Measurements from ENCODE around the gene ZFYVE9.

The ZFYVE9 gene

GRCh38 chr1:52259886-52260285, 118.0 kb downstream of the ZFYVE9 start:
- no peak for DNase-seq

GRCh38 chr1:52263153-52263910, 121.4 kb downstream of the ZFYVE9 start:
- no peak for DNase-seq

- no peak for DNase-seq
These were observed 122.7 kb downstream of the ZFYVE9 start for GRCh38 chr1:52264530-52265115.

GRCh38 chr1:52266507-52266906, 124.6 kb downstream of the ZFYVE9 start:
- no peak for DNase-seq

DNA sequence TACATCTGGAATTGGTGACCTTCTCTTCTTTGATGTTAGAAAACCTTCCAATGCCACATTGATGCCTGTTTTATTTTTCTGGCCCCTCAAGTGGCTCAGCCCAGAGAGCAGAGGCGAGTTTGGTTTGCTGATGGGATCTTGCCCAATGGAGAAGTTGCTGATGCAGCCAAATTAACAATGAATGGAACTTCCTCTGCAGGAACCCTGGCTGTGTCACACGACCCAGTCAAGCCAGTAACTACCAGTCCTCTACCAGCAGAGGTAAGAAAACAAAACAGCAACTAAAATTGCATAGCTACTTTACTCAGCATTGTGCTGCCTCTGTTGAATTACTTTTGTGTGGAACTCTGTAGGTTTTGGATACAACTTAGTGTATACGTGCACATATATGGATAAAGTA, 126.5 kb downstream of the ZFYVE9 start:
- DNase-seq, result no peak

GRCh38 chr1:52281518-52281917, 139.6 kb downstream of the ZFYVE9 start:
- no peak for DNase-seq

DNA sequence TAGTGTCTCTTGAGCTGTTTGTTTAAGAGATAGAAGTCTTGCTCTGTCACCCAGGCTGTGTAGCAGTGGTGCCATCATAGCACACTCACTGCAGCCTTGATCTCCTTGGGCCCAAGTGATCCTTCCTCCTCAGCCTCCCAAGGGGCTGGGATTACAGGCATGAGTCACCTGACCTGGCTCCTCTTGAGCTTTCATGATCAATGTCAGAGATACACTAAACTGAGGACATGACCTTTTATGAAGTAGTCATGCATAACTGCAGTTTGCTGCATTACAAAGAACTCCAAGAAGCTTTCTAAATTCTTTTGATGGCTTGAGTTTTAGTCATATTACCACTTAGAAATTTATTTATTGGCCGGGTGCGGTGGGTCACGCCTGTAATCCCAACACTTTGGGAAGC, 146.4 kb downstream of the ZFYVE9 start:
- no peak for DNase-seq

GRCh38 chr1:52294580-52294979, 152.7 kb downstream of the ZFYVE9 start:
- DNase-seq, result no peak

- no peak for DNase-seq
These were observed 154.5 kb downstream of the ZFYVE9 start for GRCh38 chr1:52296345-52296744.

- no peak for DNase-seq
These were observed 163.7 kb downstream of the ZFYVE9 start for GRCh38 chr1:52305417-52306226.

GRCh38 chr1:52306227-52307006, 164.5 kb downstream of the ZFYVE9 start:
- no peak for DNase-seq

DNA sequence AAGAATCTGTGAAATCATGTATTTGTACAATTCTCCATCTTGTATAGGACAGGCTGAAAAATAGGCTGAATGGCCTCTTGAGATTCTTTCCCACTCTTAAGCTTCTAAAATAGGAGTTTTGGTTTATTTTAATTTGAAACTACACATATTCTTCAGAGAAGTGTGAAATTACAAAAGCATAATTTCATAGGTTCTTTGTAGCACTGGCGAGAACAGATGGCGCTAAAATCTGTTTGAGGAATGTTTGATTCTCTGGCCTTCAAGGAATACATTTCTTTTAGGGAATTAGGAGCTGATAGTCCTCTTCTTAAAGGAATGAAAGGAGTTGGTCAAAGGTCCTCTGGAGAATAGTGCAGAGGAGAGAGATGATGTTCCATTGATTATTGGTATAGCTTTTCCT, 179.2 kb downstream of the ZFYVE9 start:
- DNase-seq, result no peak

- DNase-seq, result no peak
These were observed 181.8 kb downstream of the ZFYVE9 start for GRCh38 chr1:52323731-52324130.

DNA sequence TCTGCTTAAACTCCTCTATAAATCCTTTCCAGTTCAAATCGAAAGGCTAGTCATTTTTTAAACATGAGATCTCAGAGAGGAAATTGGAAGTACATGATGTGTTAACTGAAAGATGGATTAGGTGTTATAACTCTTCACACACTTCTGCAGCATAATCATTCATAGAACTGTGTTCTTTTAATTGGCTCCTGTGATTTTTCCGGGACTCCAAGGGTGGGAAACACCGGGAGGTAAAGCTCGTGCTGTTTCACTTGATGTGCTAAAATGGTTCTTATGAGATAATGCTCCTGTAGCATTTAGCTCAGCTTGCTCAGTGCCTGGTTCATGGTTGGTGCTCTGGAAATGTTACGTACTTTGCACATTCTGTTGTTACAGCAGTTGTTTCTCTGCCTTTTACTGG, 183.9 kb downstream of the ZFYVE9 start:
- DNase-seq, result no peak

DNA sequence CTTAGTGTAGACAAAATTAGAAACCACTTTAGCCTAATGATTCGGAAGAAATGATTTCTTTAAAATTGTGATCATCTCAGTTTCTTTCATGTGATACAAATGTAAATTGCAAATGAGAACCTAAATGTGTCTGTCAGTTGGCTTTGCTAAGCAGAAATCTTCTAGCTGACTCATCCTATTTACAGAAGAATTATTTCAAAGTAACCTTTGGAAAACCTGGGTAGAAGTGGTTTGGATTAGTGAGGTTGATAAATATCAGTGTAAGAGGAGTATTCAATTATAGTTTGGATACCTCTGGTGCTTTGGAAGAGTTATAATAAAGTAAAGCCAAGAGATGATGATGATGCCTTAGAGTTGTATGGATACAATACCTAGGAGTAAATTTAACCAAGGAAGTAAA, 186.7 kb downstream of the ZFYVE9 start:
- DNase-seq, result no peak

- no peak for DNase-seq
These were observed 190.5 kb downstream of the ZFYVE9 start for GRCh38 chr1:52332411-52332810.

- DNase-seq, result no peak
These were observed 193.1 kb downstream of the ZFYVE9 start for GRCh38 chr1:52334906-52335528.

GRCh38 chr1:52337439-52337838, 195.6 kb downstream of the ZFYVE9 start:
- DNase-seq, result no peak

DNA sequence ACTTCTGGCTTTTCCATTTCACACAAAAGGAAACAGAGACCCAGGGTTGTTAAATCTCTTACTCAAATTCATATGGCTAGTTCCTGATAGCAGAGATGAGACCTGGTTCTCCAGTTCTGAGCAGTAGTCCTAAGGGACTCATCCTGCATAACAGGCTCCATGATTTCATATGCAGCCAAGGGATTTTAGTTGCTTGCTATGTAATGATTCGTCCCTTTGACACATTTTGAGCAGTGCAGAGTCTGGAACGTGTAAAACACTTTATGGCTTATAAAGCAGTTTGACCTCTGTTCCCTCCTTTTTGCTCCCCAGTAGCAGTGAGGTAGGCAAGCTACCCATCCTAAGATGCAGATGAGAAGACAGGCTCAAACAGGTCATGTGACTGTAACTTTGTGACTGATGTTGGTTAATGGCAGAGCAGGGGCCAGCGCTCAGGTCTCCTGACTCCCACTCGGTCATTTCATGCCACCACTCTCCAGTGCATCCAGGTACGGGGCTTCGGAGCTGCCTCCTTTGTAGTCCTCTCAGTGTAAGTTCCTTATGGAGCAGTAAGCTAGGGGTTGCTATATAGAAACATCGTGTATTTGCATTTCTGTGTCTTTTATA, 199.9 kb downstream of the ZFYVE9 start:
- no peak for DNase-seq

DNA sequence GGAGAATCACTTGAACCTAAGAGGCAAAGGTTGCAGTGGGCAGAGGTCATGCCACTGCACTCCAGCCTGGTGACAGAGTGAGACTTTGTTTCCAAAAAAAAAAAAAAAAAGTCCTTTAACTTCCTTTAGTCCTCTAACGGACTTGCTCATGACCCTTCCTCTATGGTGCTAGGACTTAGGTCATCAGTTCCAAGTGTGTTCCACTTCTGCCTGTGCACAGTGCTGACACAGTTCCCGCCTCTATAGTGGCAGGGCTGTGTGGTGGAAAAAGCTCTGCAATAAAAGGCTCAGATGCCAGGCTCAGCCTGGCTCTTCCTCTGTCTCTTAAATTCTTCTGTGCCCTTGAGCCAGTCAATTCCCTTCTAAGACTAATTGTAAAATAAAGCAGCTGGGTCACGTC, 202.1 kb downstream of the ZFYVE9 start:
- no peak for DNase-seq

- no peak for DNase-seq
These were observed 203.4 kb downstream of the ZFYVE9 start for GRCh38 chr1:52345252-52345651.

DNA sequence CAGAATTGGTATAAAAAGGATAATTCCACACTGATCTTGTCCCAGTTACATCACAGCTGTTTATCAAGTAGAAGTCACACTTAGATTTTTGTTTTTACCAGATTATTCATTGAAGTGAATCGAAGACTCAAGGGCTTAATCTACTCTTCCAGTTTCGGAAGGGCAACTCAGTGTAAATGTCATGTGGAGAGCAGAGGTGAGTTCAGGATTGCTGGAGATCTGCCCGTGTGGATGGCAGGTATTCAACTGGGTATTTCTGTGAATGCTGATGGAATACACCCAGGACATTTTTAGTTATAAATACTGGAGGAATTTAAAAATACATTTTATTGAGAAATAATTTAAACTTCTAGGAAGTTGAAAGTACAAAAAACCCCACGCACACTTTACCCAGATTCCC, 204.8 kb downstream of the ZFYVE9 start:
- DNase-seq, result no peak
